Liver (tissue), 3 donors: ENCODE results near the gene TSHZ2.

Experiments
- ATF3 ChIP-seq: IDR thresholded peaks from 2 replicates; pipeline ENCODE4 v1.6.1; 2016; ENCODE audit warnings: antibody characterized with exemption
- CTCF ChIP-seq: fragments of 150-350 bp; IDR thresholded peaks from 2 replicates; pipeline ENCODE4 v1.5.1; 2017; ENCODE audit warnings: improper control_type of control experiment, low read depth, low read length; ENCODE audit not compliant: missing input control
- GABPA ChIP-seq, 2 donors: IDR thresholded peaks in 1 of 2; conservative IDR thresholded peaks in 1 of 2; 2 replicates each; pipeline ENCODE4 v1.6.1; 2016; ENCODE audit warnings: antibody characterized with exemption in 2 of 2, mild to moderate bottlenecking in 1 of 2, moderate library complexity in 1 of 2
- HNF4A ChIP-seq, 2 donors: conservative IDR thresholded peaks; 2 replicates each; pipeline ENCODE4 v1.6.1; 2016; ENCODE audit warnings: antibody characterized with exemption in 2 of 2, mild to moderate bottlenecking in 2 of 2
- HNF4G ChIP-seq: IDR thresholded peaks from 2 replicates; pipeline ENCODE4 v1.6.1; 2016; ENCODE audit warnings: antibody characterized with exemption
- NR2F2 ChIP-seq: IDR thresholded peaks from 2 replicates; pipeline ENCODE4 v1.6.1; 2016; ENCODE audit warnings: antibody characterized with exemption
- REST ChIP-seq: IDR thresholded peaks from 2 replicates; pipeline ENCODE4 v1.6.1; 2016; ENCODE audit warnings: antibody characterized with exemption, mild to moderate bottlenecking
- RXRA ChIP-seq, 2 donors: IDR thresholded peaks; 2 replicates each; pipeline ENCODE4 v1.6.1; 2017 to 2018; ENCODE audit warnings: antibody characterized with exemption in 2 of 2, mild to moderate bottlenecking in 1 of 2
- TAF1 ChIP-seq: conservative IDR thresholded peaks from 2 replicates; pipeline ENCODE4 v1.6.1; 2016; ENCODE audit warnings: antibody characterized with exemption, mild to moderate bottlenecking
- YY1 ChIP-seq: IDR thresholded peaks from 2 replicates; pipeline ENCODE4 v1.6.1; 2016; ENCODE audit warnings: antibody characterized with exemption, mild to moderate bottlenecking
- donor health status: healthy.
- donor health status: healthy.

GRCh38 chr20:53488775-53489272, 516.7 kb downstream of the TSHZ2 start:
- TF ChIP-seq CTCF (no peak), ATF3 (no peak), HNF4G (no peak), GABPA (IDR thresholded peaks at IDR 0.05 in 1 of 2, conservative IDR thresholded peaks at IDR 0.05 in 1 of 2) (no peak), TAF1 (no peak), RXRA (IDR thresholded peaks at IDR 0.05) (no peak), YY1 (no peak), NR2F2 (no peak), REST (no peak), HNF4A (conservative IDR thresholded peaks at IDR 0.05) (no peak)
